Mucosa of rectum (tissue), 2 donors: ENCODE data around the gene HRK.

ENCODE experiments used
- H3K27ac ChIP-seq, 2 donors: one replicate each; pipeline ENCODE4 v1.7.0; 2013; ENCODE audit warnings: inconsistent platforms in 2 of 2, low read depth in 2 of 2, low read length in 2 of 2
- H3K27me3 ChIP-seq, 2 donors: one replicate each; pipeline ENCODE4 v1.7.0; 2013; ENCODE audit warnings: low read length in 2 of 2; ENCODE audit not compliant: control insufficient read depth in 2 of 2, insufficient read depth in 2 of 2
- H3K36me3 ChIP-seq, 2 donors: one replicate each; pipeline ENCODE4 v1.7.0; 2013; ENCODE audit warnings: low read length in 2 of 2; ENCODE audit not compliant: control insufficient read depth in 2 of 2, insufficient read depth in 2 of 2
- H3K4me1 ChIP-seq, 2 donors: one replicate each; pipeline ENCODE4 v1.7.0; 2013; ENCODE audit warnings: low read length in 2 of 2, mild to moderate bottlenecking in 1 of 2; ENCODE audit not compliant: control insufficient read depth in 2 of 2, insufficient read depth in 2 of 2
- H3K4me3 ChIP-seq, 2 donors: one replicate each; pipeline ENCODE4 v1.7.0; 2013; ENCODE audit warnings: low read length in 2 of 2
- H3K9ac ChIP-seq, 2 donors: one replicate each; pipeline ENCODE4 v1.7.0; 2013; ENCODE audit warnings: low read length in 2 of 2, low read depth in 1 of 2, mild to moderate bottlenecking in 1 of 2
- H3K9me3 ChIP-seq, 2 donors: one replicate each; pipeline ENCODE4 v1.7.0; 2013; ENCODE audit warnings: low read length in 2 of 2; ENCODE audit not compliant: control insufficient read depth in 2 of 2
- donor health status: healthy.
- donor health status: Normal muscosa, but diverticular disease.

Gene HRK

GRCh38 chr12:116901612-116902011 lies 20.4 kb upstream of the HRK start:
- Histone ChIP-seq H3K27me3 (no peaks in the 10 kb centered on the region), H3K27ac (no peak overlapping the region), H3K4me3 (no peak overlapping the region), H3K36me3 (no peaks in the 10 kb centered on the region), H3K9me3 (no peaks in the 10 kb centered on the region), H3K4me1 (no peaks in the 10 kb centered on the region), H3K9ac (no peak overlapping the region)

GRCh38 chr12:116898669-116899068 lies 17.4 kb upstream of the HRK start:
- Histone ChIP-seq H3K36me3 (no peaks in the 10 kb centered on the region), H3K4me1 (no peaks in the 10 kb centered on the region), H3K27ac (no peak overlapping the region), H3K9me3 (no peaks in the 10 kb centered on the region), H3K27me3 (no peaks in the 10 kb centered on the region), H3K9ac (no peak overlapping the region), H3K4me3 (no peak overlapping the region)

- Histone ChIP-seq H3K27ac (no peak overlapping the region), H3K4me3 (no peak overlapping the region), H3K36me3 (no peaks in the 10 kb centered on the region), H3K4me1 (no peaks in the 10 kb centered on the region), H3K9ac (no peak overlapping the region), H3K27me3 (no peaks in the 10 kb centered on the region), H3K9me3 (no peaks in the 10 kb centered on the region)
These were observed 16.2 kb upstream of the HRK start for GRCh38 chr12:116897476-116897875.

GRCh38 chr12:116896411-116896924 lies 15.2 kb upstream of the HRK start:
- Histone ChIP-seq H3K9ac (no peak overlapping the region), H3K27me3 (no peaks in the 10 kb centered on the region), H3K36me3 (no peaks in the 10 kb centered on the region), H3K9me3 (no peaks in the 10 kb centered on the region), H3K27ac (no peak overlapping the region), H3K4me3 (no peak overlapping the region), H3K4me1 (no peaks in the 10 kb centered on the region)

GRCh38 chr12:116894913-116895312 lies 13.7 kb upstream of the HRK start:
- H3K9ac ChIP-seq = no peak overlapping the region
- no peaks in the 10 kb centered on the region for H3K36me3 ChIP-seq
- H3K27ac ChIP-seq = no peak overlapping the region
- no peak overlapping the region for H3K4me3 ChIP-seq
- H3K9me3 ChIP-seq = no peaks in the 10 kb centered on the region
- no peaks in the 10 kb centered on the region for H3K27me3 ChIP-seq
- no peaks in the 10 kb centered on the region for H3K4me1 ChIP-seq

GRCh38 chr12:116892349-116893140 lies 11.3 kb upstream of the HRK start:
- no peaks in the 10 kb centered on the region for H3K27me3 ChIP-seq
- peaks cover 1 to 2% of the 10 kb centered on the region in 2 donors for H3K4me1 ChIP-seq
- H3K36me3 ChIP-seq = no peaks in the 10 kb centered on the region
- no peak overlapping the region for H3K4me3 ChIP-seq
- H3K27ac ChIP-seq = no peak overlapping the region
- no peaks in the 10 kb centered on the region for H3K9me3 ChIP-seq
- H3K9ac ChIP-seq = no peak overlapping the region

GRCh38 chr12:116891019-116891418 lies 9.8 kb upstream of the HRK start:
- no peaks in the 10 kb centered on the region for H3K9me3 ChIP-seq
- no peaks in the 10 kb centered on the region for H3K36me3 ChIP-seq
- H3K27me3 ChIP-seq = no peaks in the 10 kb centered on the region
- no peak overlapping the region for H3K27ac ChIP-seq
- H3K4me3 ChIP-seq = no peak overlapping the region
- peaks cover 2% of the 10 kb centered on the region in 2 donors for H3K4me1 ChIP-seq
- H3K9ac ChIP-seq = no peak overlapping the region

GRCh38 chr12:116890330-116890729 lies 9.1 kb upstream of the HRK start:
- H3K9ac ChIP-seq = no peak overlapping the region
- H3K4me3 ChIP-seq = no peak overlapping the region
- H3K27me3 ChIP-seq = no peaks in the 10 kb centered on the region
- H3K36me3 ChIP-seq = no peaks in the 10 kb centered on the region
- H3K9me3 ChIP-seq = no peaks in the 10 kb centered on the region
- H3K4me1 ChIP-seq = peaks cover 2% of the 10 kb centered on the region in 2 donors
- H3K27ac ChIP-seq = no peak overlapping the region

GRCh38 chr12:116887897-116888296 lies 6.7 kb upstream of the HRK start:
- Histone ChIP-seq H3K9me3 (no peaks in the 10 kb centered on the region), H3K9ac (no peak overlapping the region), H3K4me3 (no peak overlapping the region), H3K4me1 (peaks cover 2% of the 10 kb centered on the region in 2 donors), H3K27me3 (peaks cover under 1 to 7% of the 10 kb centered on the region in 2 donors), H3K27ac (no peak overlapping the region), H3K36me3 (no peaks in the 10 kb centered on the region)

GRCh38 chr12:116887244-116887643 lies 6.0 kb upstream of the HRK start:
- H3K27me3 ChIP-seq = peaks cover 6 to 12% of the 10 kb centered on the region in 2 donors
- H3K9ac ChIP-seq = no peak overlapping the region
- no peaks in the 10 kb centered on the region for H3K9me3 ChIP-seq
- no peak overlapping the region for H3K4me3 ChIP-seq
- H3K36me3 ChIP-seq = no peaks in the 10 kb centered on the region
- no peak overlapping the region for H3K27ac ChIP-seq
- peaks cover 2% of the 10 kb centered on the region in 2 donors for H3K4me1 ChIP-seq
